Measurements from ENCODE around the gene ARFIP1.

The ARFIP1 gene

DNA sequence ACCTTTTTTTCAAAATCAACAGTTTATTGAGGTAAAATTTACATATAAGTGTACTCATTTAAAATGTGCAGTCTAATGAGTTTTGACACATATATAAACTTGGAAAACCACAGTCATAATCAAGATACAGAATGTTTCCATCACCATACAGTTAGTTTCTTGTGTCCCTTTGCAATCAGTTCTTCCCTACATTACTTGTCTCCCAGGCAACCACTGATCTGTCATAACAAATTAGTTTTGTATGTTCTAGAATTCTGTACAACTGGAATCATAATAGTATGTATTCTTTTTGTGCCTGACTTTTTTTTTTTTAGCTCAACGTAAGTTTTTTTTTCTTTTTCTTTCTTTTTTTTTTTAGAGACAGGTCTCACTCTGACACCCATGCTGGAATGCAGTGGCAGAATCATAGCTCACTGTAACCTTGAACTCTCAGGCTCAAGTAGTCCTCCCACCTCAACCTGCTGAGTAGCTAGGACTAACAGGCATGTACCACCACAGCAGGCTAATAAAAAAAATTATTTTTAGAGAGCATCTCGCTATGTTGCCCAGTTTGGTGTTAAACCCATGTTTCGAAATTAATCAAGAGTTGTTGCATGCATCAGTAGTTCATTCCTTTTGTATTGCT lies 26.9 kb downstream of the ARFIP1 start:
- no peak overlapping the region for H3K4me3 ChIP-seq (replicated peaks; ENCODE audit: low read depth, low read length)
- DNase-seq (ENCODE audit: low read depth), result peak; percentile 5
- TF ChIP-seq, protein P1, sequence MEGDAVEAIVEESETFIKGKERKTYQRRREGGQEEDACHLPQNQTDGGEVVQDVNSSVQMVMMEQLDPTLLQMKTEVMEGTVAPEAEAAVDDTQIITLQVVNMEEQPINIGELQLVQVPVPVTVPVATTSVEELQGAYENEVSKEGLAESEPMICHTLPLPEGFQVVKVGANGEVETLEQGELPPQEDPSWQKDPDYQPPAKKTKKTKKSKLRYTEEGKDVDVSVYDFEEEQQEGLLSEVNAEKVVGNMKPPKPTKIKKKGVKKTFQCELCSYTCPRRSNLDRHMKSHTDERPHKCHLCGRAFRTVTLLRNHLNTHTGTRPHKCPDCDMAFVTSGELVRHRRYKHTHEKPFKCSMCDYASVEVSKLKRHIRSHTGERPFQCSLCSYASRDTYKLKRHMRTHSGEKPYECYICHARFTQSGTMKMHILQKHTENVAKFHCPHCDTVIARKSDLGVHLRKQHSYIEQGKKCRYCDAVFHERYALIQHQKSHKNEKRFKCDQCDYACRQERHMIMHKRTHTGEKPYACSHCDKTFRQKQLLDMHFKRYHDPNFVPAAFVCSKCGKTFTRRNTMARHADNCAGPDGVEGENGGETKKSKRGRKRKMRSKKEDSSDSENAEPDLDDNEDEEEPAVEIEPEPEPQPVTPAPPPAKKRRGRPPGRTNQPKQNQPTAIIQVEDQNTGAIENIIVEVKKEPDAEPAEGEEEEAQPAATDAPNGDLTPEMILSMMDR (IDR thresholded peaks at IDR 0.05; ENCODE audit: low read length, missing control alignments), result no peak

DNA sequence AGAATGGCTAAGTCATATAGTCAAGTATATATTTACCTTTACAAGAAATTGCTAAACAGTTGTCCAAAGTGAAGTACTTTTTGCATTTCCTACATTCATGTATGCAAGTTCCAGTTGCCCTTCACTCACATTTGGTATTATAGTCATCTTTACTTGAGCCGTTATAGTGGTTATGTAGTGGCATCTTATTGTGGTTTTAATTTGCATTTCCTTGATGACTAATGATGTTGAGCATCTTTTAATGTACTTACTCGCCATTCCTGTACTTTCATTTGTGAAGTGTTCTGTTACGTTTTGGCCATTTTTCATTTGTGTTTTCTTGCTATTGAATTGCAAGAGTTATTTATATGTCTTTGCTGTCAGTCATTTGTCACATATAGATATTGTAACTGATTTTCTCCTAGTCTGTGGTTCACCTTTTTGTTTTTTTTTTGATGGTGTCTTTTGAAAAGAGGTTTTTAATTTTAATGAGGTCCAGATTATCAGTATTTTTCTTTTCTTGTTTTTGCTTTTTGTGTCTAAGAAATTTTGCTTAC lies 27.6 kb downstream of the ARFIP1 start:
- H3K4me3 ChIP-seq (replicated peaks; ENCODE audit: low read depth, low read length), result no peak overlapping the region
- TF ChIP-seq, protein P1 (IDR thresholded peaks at IDR 0.05; ENCODE audit: low read length, missing control alignments), result no peak
- DNase-seq (ENCODE audit: low read depth), result peak; percentile 7

DNA sequence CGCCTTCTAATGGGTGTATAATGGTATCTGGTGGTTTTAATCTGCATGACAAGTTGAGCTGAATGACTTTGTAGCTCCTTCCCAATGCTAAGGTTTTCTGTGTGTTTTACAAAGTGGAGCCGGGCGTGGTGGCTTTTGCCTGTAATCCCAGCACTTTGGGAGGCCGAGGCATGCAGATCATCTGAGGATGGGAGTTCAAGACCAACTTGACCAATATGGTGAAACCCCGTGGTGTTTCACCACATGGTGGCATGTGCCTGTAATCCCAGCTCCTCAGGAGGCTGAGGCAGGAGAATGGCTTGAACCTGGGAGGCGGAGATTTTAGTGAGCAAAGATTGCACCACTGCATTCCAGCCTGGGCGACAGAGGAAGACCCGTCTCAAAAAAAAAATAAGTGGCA lies 28.9 kb downstream of the ARFIP1 start:
- DNase-seq (ENCODE audit: low read depth), result no peak
- TF ChIP-seq, protein P1 (IDR thresholded peaks at IDR 0.05; ENCODE audit: low read length, missing control alignments), result no peak
- H3K4me3 ChIP-seq (replicated peaks; ENCODE audit: low read depth, low read length), result no peak overlapping the region

DNA sequence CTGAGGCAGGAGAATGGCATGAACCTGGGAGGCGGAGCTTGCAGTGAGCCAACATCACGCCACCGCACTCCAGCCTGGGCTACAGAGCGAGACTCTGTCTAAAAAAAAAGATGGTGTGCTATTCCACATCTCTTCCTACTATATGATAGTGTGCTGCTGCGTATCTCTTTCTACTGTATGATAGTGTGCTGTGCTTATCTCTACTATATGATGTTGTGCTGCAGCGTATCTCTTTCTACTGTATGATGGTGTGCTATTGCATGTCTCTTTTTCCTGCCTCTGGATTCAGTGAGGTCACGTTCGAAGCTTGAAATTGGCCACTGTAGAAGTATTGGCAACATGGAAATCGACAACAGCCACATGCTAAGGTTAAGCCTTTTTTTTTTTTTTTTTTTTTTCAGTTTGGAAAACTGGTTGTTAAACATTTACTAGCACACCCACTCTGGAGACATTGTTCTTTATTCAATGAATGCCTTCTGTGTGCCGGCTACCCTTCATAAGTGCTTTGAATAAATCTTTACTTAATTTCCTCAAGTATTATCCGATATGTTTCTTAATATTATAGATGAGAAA lies 31.0 kb downstream of the ARFIP1 start:
- H3K4me3 ChIP-seq (replicated peaks; ENCODE audit: low read depth, low read length), result no peak overlapping the region
- DNase-seq (ENCODE audit: low read depth), result no peak
- TF ChIP-seq, protein P1 (IDR thresholded peaks at IDR 0.05; ENCODE audit: low read length, missing control alignments), result no peak

DNA sequence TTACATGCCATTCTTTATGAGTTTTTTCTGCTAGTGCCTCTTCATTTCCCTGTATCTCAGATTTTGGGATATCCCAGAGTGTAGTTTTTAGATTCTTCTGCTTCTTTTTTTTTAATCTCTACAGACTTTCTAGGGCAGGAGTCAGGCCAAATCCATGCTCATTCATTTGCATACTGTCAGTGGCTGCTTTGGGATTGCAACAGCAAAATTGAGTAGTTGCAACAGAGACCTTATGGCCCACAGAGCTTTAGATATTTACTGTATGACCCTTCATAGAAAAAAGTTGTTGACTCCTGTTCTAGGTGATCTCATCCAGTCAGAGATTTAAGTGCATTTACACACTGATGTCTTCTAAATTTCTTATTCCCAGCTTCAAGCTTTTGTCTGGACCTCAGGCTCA lies 35.3 kb downstream of the ARFIP1 start:
- DNase-seq (ENCODE audit: low read depth), result peak; percentile 50
- H3K4me3 ChIP-seq (replicated peaks; ENCODE audit: low read depth, low read length), result no peak overlapping the region
- TF ChIP-seq, protein P1 (IDR thresholded peaks at IDR 0.05; ENCODE audit: low read length, missing control alignments), result no peak

DNA sequence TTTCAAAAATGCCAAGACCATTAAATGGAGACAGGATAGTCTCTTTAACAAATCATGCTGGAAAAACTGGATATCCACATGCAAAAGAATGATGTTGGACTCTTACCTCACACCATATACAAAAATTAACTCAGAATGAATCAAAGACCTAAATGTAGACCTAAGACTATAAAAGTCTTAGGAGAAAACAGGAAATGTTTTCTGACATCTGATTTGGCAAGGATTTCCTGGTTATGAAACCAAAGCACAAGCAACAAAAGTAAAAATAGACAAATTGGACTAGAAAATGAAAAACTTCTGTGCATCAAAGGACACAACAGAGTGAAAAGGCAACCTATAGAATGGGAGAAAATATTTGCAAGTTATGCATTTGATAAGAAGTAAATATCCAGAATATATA lies 37.6 kb downstream of the ARFIP1 start:
- H3K4me3 ChIP-seq (replicated peaks; ENCODE audit: low read depth, low read length), result no peak overlapping the region
- peak; percentile 71 for DNase-seq (ENCODE audit: low read depth)
- TF ChIP-seq, protein P1 (IDR thresholded peaks at IDR 0.05; ENCODE audit: low read length, missing control alignments), result no peak
